Body of pancreas (tissue), 4 donors: ENCODE measurements around the gene EMP1.

ENCODE experiments used
- CTCF ChIP-seq, 7 experiments: fragments of 450-650 bp in 4 of 7; fragments of 200-600 bp in 3 of 7; sonication (generic) in 3 of 7; IDR thresholded peaks; one replicate each; pipeline ENCODE4 v1.5.1; 2016 to 2019; ENCODE audit warnings: antibody characterized with exemption in 7 of 7
- POLR2A ChIP-seq, 3 donors: fragments of 450-650 bp; IDR thresholded peaks; one replicate each; pipeline ENCODE4 v1.6.1; 2016; ENCODE audit warnings: antibody characterized with exemption in 3 of 3, mild to moderate bottlenecking in 2 of 3

GRCh38 chr12:13177373-13177772, 19.2 kb upstream of the EMP1 start:
- TF ChIP-seq POLR2A (IDR thresholded peaks at IDR 0.05) (no peak), CTCF (IDR thresholded peaks at IDR 0.05) (no peak)
